Measurements from ENCODE around the gene PDZRN4.

GRCh38 chr12:41206298-41206697 is 18.2 kb downstream of the PDZRN4 start:
- no peak for TF ChIP-seq POLR2A (IDR thresholded peaks at IDR 0.05)
- TF ChIP-seq CTCF (IDR thresholded peaks at IDR 0.05) = no peak
- TF ChIP-seq EP300 (IDR thresholded peaks at IDR 0.05) = no peak

All from suprapubic skin (tissue), 3 donors.